Fibroblast of lung (primary cell): Measurements from ENCODE around the gene CTNND2.

Experiments
- EZH2 ChIP-seq: IDR thresholded peaks from 2 replicates; pipeline ENCODE4 v1.5.1; 2012; ENCODE audit warnings: low read length, control low read depth, mild to moderate bottlenecking; ENCODE audit errors: missing control alignments
- TF ChIP-seq, protein P1 (sequence below), 2 donors: IDR thresholded peaks in 1 of 2; conservative IDR thresholded peaks in 1 of 2; 1 replicate in 1 of 2; 2 replicates in 1 of 2; pipeline ENCODE4 v1.5.1; 2011 to 2012; ENCODE audit warnings: low read length in 2 of 2, control low read depth in 1 of 2, inconsistent platforms in 1 of 2, low read depth in 1 of 2, mild to moderate bottlenecking in 1 of 2

DNA sequence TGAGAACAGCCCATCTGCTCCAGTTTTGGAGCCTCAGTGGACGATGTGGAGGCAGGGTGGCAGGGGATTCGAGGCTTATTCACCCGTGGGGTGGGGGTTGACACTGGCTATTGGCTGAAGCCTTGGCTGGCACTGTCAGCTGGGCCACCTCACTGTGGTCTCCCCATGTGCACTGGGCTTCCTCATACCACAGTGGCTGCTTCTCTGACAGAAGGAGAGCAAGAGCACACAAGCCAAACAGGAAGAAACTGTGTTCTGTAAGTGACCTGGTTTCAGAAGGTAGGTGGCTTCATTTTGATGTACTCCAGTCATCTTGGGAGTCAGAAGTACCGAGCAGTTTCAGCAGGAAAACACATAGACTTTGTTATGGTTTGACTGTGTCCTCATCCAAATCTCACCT is 24.7 kb upstream of the CTNND2 start:
- TF ChIP-seq, protein P1, sequence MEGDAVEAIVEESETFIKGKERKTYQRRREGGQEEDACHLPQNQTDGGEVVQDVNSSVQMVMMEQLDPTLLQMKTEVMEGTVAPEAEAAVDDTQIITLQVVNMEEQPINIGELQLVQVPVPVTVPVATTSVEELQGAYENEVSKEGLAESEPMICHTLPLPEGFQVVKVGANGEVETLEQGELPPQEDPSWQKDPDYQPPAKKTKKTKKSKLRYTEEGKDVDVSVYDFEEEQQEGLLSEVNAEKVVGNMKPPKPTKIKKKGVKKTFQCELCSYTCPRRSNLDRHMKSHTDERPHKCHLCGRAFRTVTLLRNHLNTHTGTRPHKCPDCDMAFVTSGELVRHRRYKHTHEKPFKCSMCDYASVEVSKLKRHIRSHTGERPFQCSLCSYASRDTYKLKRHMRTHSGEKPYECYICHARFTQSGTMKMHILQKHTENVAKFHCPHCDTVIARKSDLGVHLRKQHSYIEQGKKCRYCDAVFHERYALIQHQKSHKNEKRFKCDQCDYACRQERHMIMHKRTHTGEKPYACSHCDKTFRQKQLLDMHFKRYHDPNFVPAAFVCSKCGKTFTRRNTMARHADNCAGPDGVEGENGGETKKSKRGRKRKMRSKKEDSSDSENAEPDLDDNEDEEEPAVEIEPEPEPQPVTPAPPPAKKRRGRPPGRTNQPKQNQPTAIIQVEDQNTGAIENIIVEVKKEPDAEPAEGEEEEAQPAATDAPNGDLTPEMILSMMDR (conservative IDR thresholded peaks at IDR 0.05 in 1 of 2, IDR thresholded peaks at IDR 0.05 in 1 of 2; ENCODE audit: low read depth in 1 of 2, low read length in 2 of 2) = no peak
- TF ChIP-seq EZH2 = no peak
